HepG2 (cell line): ENCODE results near the gene TAGLN. TPM values are rescaled to one million over a fixed set of nuclear protein-coding genes. Genes with fewer than 3 reads are reported as not detected.

Experiments
- ATAC-seq: fragments of 200-7000 bp; cut with Tn5 transposase; 3 replicates; pipeline ENCODE4 v1.9.1; 2020; ENCODE audit warnings: mild to moderate bottlenecking, moderate library complexity
- BruUV-seq: library from RNA; stranded (reverse); fragments of 400-500 nt; replicated peaks from 2 replicates; lab custom pipeline; 2021; lab: Mats Ljungman, UMichigan
- CTCF ChIA-PET: fragments of 300-600 bp; formaldehyde crosslinking; extraction: SDS; loops from one replicate; lab custom pipeline; 2021; ENCODE audit warnings: low total read pairs, inconsistent platforms, low intra/inter-chr PET ratio; lab: Yijun Ruan, JAX
- POLR2A ChIA-PET: fragments of 350-600 bp; sonication (Branson Sonifier 250); formaldehyde crosslinking; loops from one replicate; lab custom pipeline; 2020; ENCODE audit warnings: antibody characterized with exemption, inconsistent platforms; lab: Yijun Ruan, JAX
- DNase-seq: peaks from one replicate; pipeline ENCODE4 v3.0.0-alpha.2; 2015; ENCODE audit warnings: low spot score
- FAIRE-seq: peaks from 3 replicates; lab custom pipeline; 2011; peaks lifted over from hg19 to GRCh38; lab: Jason Lieb, UNC
- H2AFZ ChIP-seq: one replicate; pipeline ENCODE4 v1.6.1; 2011; ENCODE audit warnings: low read length, inconsistent platforms
- H3K27ac ChIP-seq: fragments of 300-600 bp; 3 replicates; pipeline ENCODE4 v1.8.0; 2011; ENCODE audit warnings: mixed run types, mild to moderate bottlenecking, mixed read lengths, low read length, inconsistent platforms; ENCODE audit not compliant: insufficient read depth; ENCODE audit errors: extremely low read length
- H3K27me3 ChIP-seq, 2 experiments: fragments of 200-600 bp in 1 of 2; 2 replicates in 1 of 2; 3 replicates in 1 of 2; pipeline versions ENCODE4 v1.6.0 to v1.8.0; 2011; ENCODE audit warnings: low read length in 2 of 2, mild to moderate bottlenecking in 2 of 2, moderate library complexity in 2 of 2, inconsistent platforms in 1 of 2; ENCODE audit not compliant: insufficient read depth in 2 of 2, control insufficient read depth in 1 of 2
- H3K36me3 ChIP-seq, 2 experiments: fragments of 200-600 bp in 1 of 2; replicated peaks in 1 of 2; 2 replicates in 1 of 2; 3 replicates in 1 of 2; pipeline versions ENCODE4 v1.5.1 to v1.8.0; 2011; ENCODE audit warnings: low read length in 2 of 2, inconsistent platforms in 1 of 2; ENCODE audit not compliant: insufficient read depth in 2 of 2, control insufficient read depth in 1 of 2
- H3K4me1 ChIP-seq: 2 replicates; pipeline ENCODE4 v1.5.1; 2012; ENCODE audit warnings: low read length, inconsistent platforms; ENCODE audit not compliant: insufficient read depth
- H3K4me2 ChIP-seq: 2 replicates; pipeline ENCODE4 v1.6.0; 2011; ENCODE audit warnings: low read depth, low read length, inconsistent platforms
- H3K4me3 ChIP-seq, 3 experiments: fragments of 200-600 bp in 1 of 3; sonication (generic), shearing (Covaris generic) in 1 of 3; replicated peaks in 1 of 3; 2 replicates each; pipeline ENCODE4 v1.5.1; 2011 to 2016; ENCODE audit warnings: low read length in 3 of 3, inconsistent platforms in 2 of 3, low read depth in 2 of 3, mild to moderate bottlenecking in 2 of 3, control low read depth in 1 of 3, mixed read lengths in 1 of 3; ENCODE audit not compliant: insufficient read depth in 1 of 3
- H3K79me2 ChIP-seq: one replicate; pipeline ENCODE4 v1.6.1; 2011; ENCODE audit warnings: low read length, inconsistent platforms; ENCODE audit not compliant: insufficient read depth
- H3K9ac ChIP-seq: 2 replicates; pipeline ENCODE4 v1.6.0; 2011; ENCODE audit warnings: mild to moderate bottlenecking, low read depth, low read length, inconsistent platforms; ENCODE audit not compliant: insufficient read depth
- H3K9me3 ChIP-seq: 2 replicates; pipeline ENCODE4 v1.5.1; 2012; ENCODE audit warnings: mild to moderate bottlenecking, low read length
- H4K20me1 ChIP-seq: 2 replicates; pipeline ENCODE4 v1.6.0; 2011; ENCODE audit warnings: inconsistent platforms, mild to moderate bottlenecking, low read length, moderate library complexity; ENCODE audit not compliant: insufficient read depth
- DR1 ChIP-seq: sonication (generic); formaldehyde crosslinking; IDR thresholded peaks from 2 replicates; pipeline ENCODE4 v1.8.0; 2021; ENCODE audit warnings: mild to moderate bottlenecking, missing genetic modification reagents, inconsistent platforms
- GATAD1 ChIP-seq: IDR thresholded peaks from 2 replicates; pipeline ENCODE4 v1.6.1; 2016; ENCODE audit warnings: missing genetic modification reagents, missing compliant biosample characterization
- GPBP1L1 ChIP-seq: sonication (generic); formaldehyde crosslinking; IDR thresholded peaks from 2 replicates; pipeline ENCODE4 v1.5.0; 2020; ENCODE audit warnings: mild to moderate bottlenecking, missing genetic modification reagents
- HOXA9 ChIP-seq: sonication (generic); formaldehyde crosslinking; IDR thresholded peaks from 2 replicates; pipeline ENCODE4 v1.8.1; 2022; ENCODE audit warnings: missing genetic modification reagents, mild to moderate bottlenecking, moderate library complexity, borderline replicate concordance
- IKZF1 ChIP-seq: fragments of 450-650 bp; IDR thresholded peaks from 2 replicates; pipeline ENCODE4 v1.7.1; 2016
- LCORL ChIP-seq, 2 experiments: fragments of 450-650 bp in 1 of 2; sonication (generic) in 1 of 2; formaldehyde crosslinking in 1 of 2; IDR thresholded peaks; 2 replicates each; pipeline versions ENCODE4 v1.5.0 to v1.6.1; 2017 to 2020; ENCODE audit warnings: antibody characterized with exemption in 1 of 2, missing genetic modification reagents in 1 of 2
- MEF2D ChIP-seq: sonication (generic); formaldehyde crosslinking; IDR thresholded peaks from 2 replicates; pipeline ENCODE4 v1.5.1; 2020; ENCODE audit warnings: mild to moderate bottlenecking, missing genetic modification reagents
- NFAT5 ChIP-seq: sonication (generic); formaldehyde crosslinking; IDR thresholded peaks from 2 replicates; pipeline ENCODE4 v1.4.0; 2020; ENCODE audit warnings: missing genetic modification reagents
- THYN1 ChIP-seq: sonication (generic); formaldehyde crosslinking; IDR thresholded peaks from 2 replicates; pipeline ENCODE4 v1.8.1; 2023; ENCODE audit warnings: low read depth, mild to moderate bottlenecking, moderate library complexity, missing genetic modification reagents, borderline replicate concordance
- ZEB1 ChIP-seq: IDR thresholded peaks from 2 replicates; pipeline ENCODE4 v1.6.1; 2012; ENCODE audit warnings: mild to moderate bottlenecking, low read depth, inconsistent platforms; ENCODE audit not compliant: insufficient replicate concordance
- ZNF317 ChIP-seq: sonication (generic); formaldehyde crosslinking; IDR thresholded peaks from 2 replicates; pipeline ENCODE4 v1.5.0; 2020; ENCODE audit warnings: mild to moderate bottlenecking, missing genetic modification reagents
- ZNF451 ChIP-seq: sonication (generic); formaldehyde crosslinking; IDR thresholded peaks from 2 replicates; pipeline ENCODE4 v1.5.0; 2020; ENCODE audit warnings: mild to moderate bottlenecking, missing genetic modification reagents
- WGBS: methylation state at CpG from one replicate; pipeline ENCODE4 v1.1.6; 2017; ENCODE audit warnings: low lambda C conversion rate; 5-methylcytosine and 5-hydroxymethylcytosine counted together
- in situ Hi-C: cut with HindIII; loops from 2 replicates; pipeline ENCODE4 v1.10.0; 2017; ENCODE audit warnings: low pct_unique_long_range_greater_than_20kb; ENCODE audit not compliant: extremely low pct_ligation_motif_present
- intact Hi-C: fragments of 100-400 bp; cut with micrococcal nuclease; formaldehyde crosslinking; loops from one replicate; pipeline ENCODE4 v1.10.0; 2022; ENCODE audit not compliant: unreplicated experiment
- polyA plus RNA-seq, 8 experiments: library from polyadenylated mRNA; depleted of rRNA in 3 of 8; stranded (reverse) in 7 of 8; unstranded in 1 of 8; fragments of >200 nt; fragmentation: Illumina TruSeq in 4 of 8; extraction: Trizol in 4 of 8; gene quantifications; 2 replicates each; pipeline versions ENCODE4 v1.2.1 to v1.2.3, GENCODE V29; 2011 to 2016; ENCODE audit warnings: low read depth in 4 of 8, missing spikeins in 1 of 8, mixed read lengths in 1 of 8; ENCODE audit not compliant: insufficient read depth in 1 of 8
- total RNA-seq, 5 experiments: library from RNA; depleted of rRNA; stranded (reverse); fragments of >200 nt; fragmentation: Illumina TruSeq; extraction: Trizol; gene quantifications; 2 replicates each; pipeline ENCODE4 v1.2.3, GENCODE V29; 2016; ENCODE audit warnings: low read depth in 1 of 5
- TF ChIP-seq, protein P1 (sequence below): fragments of 450-650 bp; IDR thresholded peaks from 2 replicates; pipeline ENCODE4 v1.6.1; 2016

The TAGLN gene
- total and polyA plus RNA-seq, 2 of the 13 experiments (the other 11 are each of a cell fraction or from before 2014, with no cell fraction given), result 12.6 to 75.4 TPM

DNA sequence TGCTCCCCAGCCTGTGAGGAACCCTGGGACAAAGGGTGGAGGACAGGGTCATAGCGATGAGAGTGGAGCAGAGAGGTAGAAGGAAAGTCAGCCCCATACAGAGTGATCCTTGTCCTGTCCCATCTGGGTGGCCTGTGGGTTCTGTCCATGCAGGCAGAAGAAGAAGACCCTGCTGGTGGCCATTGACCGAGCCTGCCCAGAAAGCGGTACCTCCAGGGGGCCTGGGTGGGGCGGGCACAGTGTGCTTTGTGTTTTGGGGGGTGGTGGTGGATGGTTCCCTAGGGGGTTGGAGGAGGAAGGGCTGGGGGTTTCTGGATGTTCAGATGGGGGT, 12.8 kb upstream of the TAGLN start (continued):
- TF ChIP-seq GPBP1L1 (no peak), HOXA9 (no peak), DR1 (CRISPR knock-in tag) (no peak), NFAT5 (CRISPR knock-in tag) (no peak), ZNF451 (CRISPR knock-in tag) (no peak), ZNF317 (no peak), LCORL (IDR thresholded peaks at IDR 0.05) (no peak), LCORL (CRISPR knock-in tag; IDR thresholded peaks at IDR 0.05) (no peak)

DNA sequence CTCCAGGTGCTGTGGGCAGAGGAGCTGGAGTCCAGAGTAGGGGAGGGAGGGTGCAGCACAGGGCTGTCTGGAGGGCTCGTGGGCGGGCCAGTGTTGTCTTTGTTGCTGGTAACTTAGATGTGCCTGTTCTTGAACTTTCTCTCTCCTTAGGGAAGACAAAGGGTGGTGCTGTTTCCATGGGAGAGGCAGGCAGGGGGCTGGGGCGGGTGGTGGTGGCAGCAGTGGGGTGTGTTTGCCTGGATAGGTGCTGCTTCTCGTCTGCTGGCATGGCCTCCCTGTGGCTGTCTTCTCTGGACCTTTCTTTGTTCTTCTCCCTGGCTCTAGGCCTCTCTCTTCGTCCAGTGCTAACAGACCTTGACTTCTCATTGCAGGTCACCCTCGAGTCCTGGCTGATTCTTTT, 12.2 kb upstream of the TAGLN start:
- DNase-seq (no peak), FAIRE-seq (no peak), ATAC-seq (no peak)
- Histone ChIP-seq H4K20me1 (no peaks in the 10 kb centered on the region), H3K27ac (no peak overlapping the region), H3K79me2 (no peaks in the 10 kb centered on the region), H3K4me2 (no peak overlapping the region), H3K36me3 (peaks cover 9 to 27% of the 10 kb centered on the region in 2 experiments; a peak in 4 of 5 replicates), H3K4me3 (no peak overlapping the region), H3K9me3 (no peaks in the 10 kb centered on the region), H3K27me3 (no peaks in the 10 kb centered on the region), H3K9ac (no peak overlapping the region), H3K4me1 (peaks cover 20% of the 10 kb centered on the region), H2AFZ (no peak overlapping the region)
- TF ChIP-seq ZEB1 (no peak), MEF2D (CRISPR knock-in tag) (no peak), IKZF1 (no peak), THYN1 (CRISPR knock-in tag) (no peak), GATAD1 (CRISPR knock-in tag) (no peak)
- TF ChIP-seq, protein P1, sequence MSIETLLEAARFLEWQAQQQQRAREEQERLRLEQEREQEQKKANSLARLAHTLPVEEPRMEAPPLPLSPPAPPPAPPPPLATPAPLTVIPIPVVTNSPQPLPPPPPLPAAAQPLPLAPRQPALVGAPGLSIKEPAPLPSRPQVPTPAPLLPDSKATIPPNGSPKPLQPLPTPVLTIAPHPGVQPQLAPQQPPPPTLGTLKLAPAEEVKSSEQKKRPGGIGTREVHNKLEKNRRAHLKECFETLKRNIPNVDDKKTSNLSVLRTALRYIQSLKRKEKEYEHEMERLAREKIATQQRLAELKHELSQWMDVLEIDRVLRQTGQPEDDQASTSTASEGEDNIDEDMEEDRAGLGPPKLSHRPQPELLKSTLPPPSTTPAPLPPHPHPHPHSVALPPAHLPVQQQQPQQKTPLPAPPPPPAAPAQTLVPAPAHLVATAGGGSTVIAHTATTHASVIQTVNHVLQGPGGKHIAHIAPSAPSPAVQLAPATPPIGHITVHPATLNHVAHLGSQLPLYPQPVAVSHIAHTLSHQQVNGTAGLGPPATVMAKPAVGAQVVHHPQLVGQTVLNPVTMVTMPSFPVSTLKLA, result no peak
- in situ Hi-C loops (no loop called here), intact Hi-C loops (no loop called here)
- CTCF ChIA-PET, result no interaction called here
- BruUV-seq, result no TSS peak
- 87% methylated on average over 5 of the region's 6 CpGs for WGBS
- POLR2A ChIA-PET, result no interaction called here
